Suprapubic skin (tissue), 4 donors: ENCODE data around the gene NEGR1. TPM values are rescaled to one million over a fixed set of nuclear protein-coding genes. Genes with fewer than 3 reads are reported as not detected.

ENCODE experiments used
- DNase-seq, 2 donors: peaks; one replicate each; pipeline ENCODE4 v3.0.0-alpha.2; 2019; ENCODE audit warnings: low spot score in 2 of 2
- H3K27ac ChIP-seq: fragments of 200-600 bp; sonication (generic); one replicate; pipeline ENCODE4 v1.5.1; 2019
- H3K27me3 ChIP-seq: fragments of 200-600 bp; sonication (generic); one replicate; pipeline ENCODE4 v1.5.1; 2019
- H3K36me3 ChIP-seq: fragments of 200-600 bp; sonication (generic); one replicate; pipeline ENCODE4 v1.5.1; 2019
- H3K4me1 ChIP-seq: fragments of 200-600 bp; sonication (generic); one replicate; pipeline ENCODE4 v1.5.1; 2019
- H3K4me3 ChIP-seq: fragments of 200-600 bp; sonication (generic); one replicate; pipeline ENCODE4 v1.5.1; 2019; ENCODE audit warnings: mild to moderate bottlenecking
- H3K9me3 ChIP-seq: fragments of 200-600 bp; sonication (generic); one replicate; pipeline ENCODE4 v1.5.1; 2019
- CTCF ChIP-seq, 2 donors: fragments of 200-600 bp in 1 of 2; fragments of 450-650 bp in 1 of 2; sonication (generic) in 1 of 2; IDR thresholded peaks; one replicate each; pipeline ENCODE4 v1.5.1; 2016 to 2019; ENCODE audit warnings: antibody characterized with exemption in 2 of 2, mild to moderate bottlenecking in 1 of 2, moderate library complexity in 1 of 2
- EP300 ChIP-seq: sonication (generic); formaldehyde crosslinking; IDR thresholded peaks from one replicate; pipeline ENCODE4 v1.6.1; 2017; ENCODE audit warnings: antibody characterized with exemption
- POLR2A ChIP-seq, 2 donors: fragments of 450-650 bp; IDR thresholded peaks; one replicate each; pipeline ENCODE4 v1.6.1; 2017; ENCODE audit warnings: antibody characterized with exemption in 2 of 2, mild to moderate bottlenecking in 2 of 2, moderate library complexity in 2 of 2
- POLR2AphosphoS5 ChIP-seq, 3 donors: sonication (generic); formaldehyde crosslinking; IDR thresholded peaks; one replicate each; pipeline ENCODE4 v1.6.1; 2017; ENCODE audit warnings: antibody characterized with exemption in 3 of 3
- WGBS: methylation state at CpG from one replicate; pipeline ENCODE4 v1.1.5; 2018; 5-methylcytosine and 5-hydroxymethylcytosine counted together
- total RNA-seq, 4 donors: library from RNA; depleted of rRNA; stranded (reverse); fragments of >200 nt; gene quantifications; one replicate each; pipeline ENCODE4 v1.1.0, GENCODE V29; 2016

The NEGR1 gene
- total RNA-seq, 4 donors from 2014 or later, result 3.0 to 9.9 (median 3.8) TPM

- Histone ChIP-seq H3K27ac (no peak overlapping the region), H3K36me3 (no peaks in the 10 kb centered on the region), H3K4me3 (no peak overlapping the region), H3K9me3 (no peaks in the 10 kb centered on the region), H3K27me3 (no peaks in the 10 kb centered on the region), H3K4me1 (no peaks in the 10 kb centered on the region)
- TF ChIP-seq EP300 (no peak), CTCF (IDR thresholded peaks at IDR 0.05) (no peak), POLR2A (IDR thresholded peaks at IDR 0.05) (no peak), POLR2AphosphoS5 (IDR thresholded peaks at IDR 0.05) (no peak)
- DNase-seq, result no peak
Measured at GRCh38 chr1:71881611-71882010, 400.7 kb downstream of the NEGR1 start.

GRCh38 chr1:71869326-71869725, 413.0 kb downstream of the NEGR1 start:
- Histone ChIP-seq H3K36me3 (no peaks in the 10 kb centered on the region), H3K27ac (no peak overlapping the region), H3K27me3 (no peaks in the 10 kb centered on the region), H3K4me3 (no peak overlapping the region), H3K9me3 (no peaks in the 10 kb centered on the region), H3K4me1 (no peaks in the 10 kb centered on the region)
- no peak for TF ChIP-seq EP300
- no peak for TF ChIP-seq CTCF (IDR thresholded peaks at IDR 0.05)
- TF ChIP-seq POLR2AphosphoS5 (IDR thresholded peaks at IDR 0.05), result no peak
- no peak for TF ChIP-seq POLR2A (IDR thresholded peaks at IDR 0.05)
- no peak for DNase-seq

GRCh38 chr1:71862756-71863155, 419.6 kb downstream of the NEGR1 start:
- no peak for DNase-seq
- TF ChIP-seq EP300 (no peak), POLR2AphosphoS5 (IDR thresholded peaks at IDR 0.05) (no peak), CTCF (IDR thresholded peaks at IDR 0.05) (no peak), POLR2A (IDR thresholded peaks at IDR 0.05) (no peak)
- Histone ChIP-seq H3K4me1 (peaks cover 5% of the 10 kb centered on the region), H3K27me3 (no peaks in the 10 kb centered on the region), H3K27ac (no peak overlapping the region), H3K36me3 (no peaks in the 10 kb centered on the region), H3K4me3 (no peak overlapping the region), H3K9me3 (no peaks in the 10 kb centered on the region)
- WGBS, result 63% methylated on average over 2 of the region's 2 CpGs

- H3K36me3 ChIP-seq, result no peaks in the 10 kb centered on the region
Measured at GRCh38 chr1:71861022-71861421, 421.3 kb downstream of the NEGR1 start.

GRCh38 chr1:71859806-71860205, 422.5 kb downstream of the NEGR1 start:
- Histone ChIP-seq H3K27ac (no peak overlapping the region), H3K4me1 (peaks cover 5% of the 10 kb centered on the region), H3K4me3 (no peak overlapping the region), H3K9me3 (no peaks in the 10 kb centered on the region), H3K27me3 (no peaks in the 10 kb centered on the region), H3K36me3 (no peaks in the 10 kb centered on the region)
- WGBS, result 95% methylated on average over 2 of the region's 2 CpGs
- DNase-seq, result no peak
- no peak for TF ChIP-seq POLR2A (IDR thresholded peaks at IDR 0.05)
- no peak for TF ChIP-seq EP300
- no peak for TF ChIP-seq POLR2AphosphoS5 (IDR thresholded peaks at IDR 0.05)
- no peak for TF ChIP-seq CTCF (IDR thresholded peaks at IDR 0.05)

More at GRCh38 chr1:71861022-71861421, 421.3 kb downstream of the NEGR1 start:
- TF ChIP-seq POLR2AphosphoS5 (IDR thresholded peaks at IDR 0.05) (no peak), POLR2A (IDR thresholded peaks at IDR 0.05) (no peak), EP300 (no peak), CTCF (IDR thresholded peaks at IDR 0.05) (no peak)
- Histone ChIP-seq H3K4me1 (peaks cover 5% of the 10 kb centered on the region), H3K27me3 (no peaks in the 10 kb centered on the region), H3K9me3 (no peaks in the 10 kb centered on the region), H3K4me3 (no peak overlapping the region), H3K27ac (no peak overlapping the region)
- no peak for DNase-seq
